ENCODE data around the gene DHH. TPM values are rescaled to one million over a fixed set of nuclear protein-coding genes. Genes with fewer than 3 reads are reported as not detected.

DHH gene
- total RNA-seq, 1 experiment from 2014 or later = 0.15 TPM

DNA sequence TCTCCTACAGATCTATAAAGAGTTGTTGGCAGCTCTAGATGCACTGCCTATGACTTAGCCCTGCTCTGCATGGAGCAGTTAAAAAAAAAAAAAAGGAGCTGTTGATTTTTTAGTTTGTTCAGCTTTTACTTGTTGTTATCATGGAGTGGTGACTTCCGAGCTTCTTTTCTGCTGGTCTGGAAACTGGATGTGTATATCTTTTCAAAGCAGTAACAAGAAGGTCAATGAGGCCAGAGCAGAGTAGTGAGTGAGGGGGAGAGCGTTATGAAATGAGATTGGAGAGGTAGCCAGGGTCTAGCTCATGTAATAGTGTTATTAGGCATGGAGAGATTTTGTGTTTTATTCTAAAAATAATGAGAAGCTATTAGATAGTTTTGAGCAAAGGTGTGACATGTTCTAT is 49.8 kb upstream of the DHH start (continued):
- TF ChIP-seq SMAD4 (CRISPR knock-in tag; IDR thresholded peaks at IDR 0.05) (no peak), JAZF1 (CRISPR knock-in tag; IDR thresholded peaks at IDR 0.05) (no peak), JUN (CRISPR knock-in tag; IDR thresholded peaks at IDR 0.05) (no peak)
- TF ChIP-seq, protein P1, sequence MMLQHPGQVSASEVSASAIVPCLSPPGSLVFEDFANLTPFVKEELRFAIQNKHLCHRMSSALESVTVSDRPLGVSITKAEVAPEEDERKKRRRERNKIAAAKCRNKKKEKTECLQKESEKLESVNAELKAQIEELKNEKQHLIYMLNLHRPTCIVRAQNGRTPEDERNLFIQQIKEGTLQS (CRISPR knock-in tag; conservative IDR thresholded peaks at IDR 0.05) = no peak

DNA sequence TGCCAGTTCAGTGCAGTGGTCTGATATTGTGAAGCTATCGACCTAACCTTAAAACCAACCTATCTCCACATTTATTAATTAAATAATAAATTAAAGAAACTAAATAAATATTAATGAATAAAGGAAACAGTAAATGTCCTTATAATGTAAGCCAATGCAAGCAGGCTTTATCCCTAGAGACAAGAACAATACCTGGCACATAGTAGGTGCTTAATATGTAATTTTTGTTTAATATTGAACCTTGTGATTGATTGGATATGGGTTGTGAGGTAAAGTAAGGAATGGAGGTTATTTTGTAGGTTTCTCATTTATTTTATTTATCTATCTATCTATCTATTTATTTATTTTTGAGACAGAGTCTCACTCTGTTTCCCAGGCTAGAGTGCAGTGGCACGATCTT is 44.4 kb upstream of the DHH start:
- no peak overlapping the region for H3K4me3 Mint-ChIP-seq
- ATAC-seq = no peak
- H3K36me3 Mint-ChIP-seq = no peaks in the 10 kb centered on the region
- ChIA-PET POLR2A (no interaction called here), CTCF (no interaction called here)
- H3K4me1 Mint-ChIP-seq = no peaks in the 10 kb centered on the region
- TF ChIP-seq, protein P2, sequence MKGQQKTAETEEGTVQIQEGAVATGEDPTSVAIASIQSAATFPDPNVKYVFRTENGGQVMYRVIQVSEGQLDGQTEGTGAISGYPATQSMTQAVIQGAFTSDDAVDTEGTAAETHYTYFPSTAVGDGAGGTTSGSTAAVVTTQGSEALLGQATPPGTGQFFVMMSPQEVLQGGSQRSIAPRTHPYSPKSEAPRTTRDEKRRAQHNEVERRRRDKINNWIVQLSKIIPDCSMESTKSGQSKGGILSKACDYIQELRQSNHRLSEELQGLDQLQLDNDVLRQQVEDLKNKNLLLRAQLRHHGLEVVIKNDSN (CRISPR knock-in tag; IDR thresholded peaks at IDR 0.05) = no peak
- no peak for TF ChIP-seq CREB1 (CRISPR knock-in tag; IDR thresholded peaks at IDR 0.05)
- TF ChIP-seq SMAD4 (CRISPR knock-in tag; IDR thresholded peaks at IDR 0.05) = no peak
- no peak for TF ChIP-seq NFE2L1 (CRISPR knock-in tag; IDR thresholded peaks at IDR 0.05)
- TF ChIP-seq, protein P3, sequence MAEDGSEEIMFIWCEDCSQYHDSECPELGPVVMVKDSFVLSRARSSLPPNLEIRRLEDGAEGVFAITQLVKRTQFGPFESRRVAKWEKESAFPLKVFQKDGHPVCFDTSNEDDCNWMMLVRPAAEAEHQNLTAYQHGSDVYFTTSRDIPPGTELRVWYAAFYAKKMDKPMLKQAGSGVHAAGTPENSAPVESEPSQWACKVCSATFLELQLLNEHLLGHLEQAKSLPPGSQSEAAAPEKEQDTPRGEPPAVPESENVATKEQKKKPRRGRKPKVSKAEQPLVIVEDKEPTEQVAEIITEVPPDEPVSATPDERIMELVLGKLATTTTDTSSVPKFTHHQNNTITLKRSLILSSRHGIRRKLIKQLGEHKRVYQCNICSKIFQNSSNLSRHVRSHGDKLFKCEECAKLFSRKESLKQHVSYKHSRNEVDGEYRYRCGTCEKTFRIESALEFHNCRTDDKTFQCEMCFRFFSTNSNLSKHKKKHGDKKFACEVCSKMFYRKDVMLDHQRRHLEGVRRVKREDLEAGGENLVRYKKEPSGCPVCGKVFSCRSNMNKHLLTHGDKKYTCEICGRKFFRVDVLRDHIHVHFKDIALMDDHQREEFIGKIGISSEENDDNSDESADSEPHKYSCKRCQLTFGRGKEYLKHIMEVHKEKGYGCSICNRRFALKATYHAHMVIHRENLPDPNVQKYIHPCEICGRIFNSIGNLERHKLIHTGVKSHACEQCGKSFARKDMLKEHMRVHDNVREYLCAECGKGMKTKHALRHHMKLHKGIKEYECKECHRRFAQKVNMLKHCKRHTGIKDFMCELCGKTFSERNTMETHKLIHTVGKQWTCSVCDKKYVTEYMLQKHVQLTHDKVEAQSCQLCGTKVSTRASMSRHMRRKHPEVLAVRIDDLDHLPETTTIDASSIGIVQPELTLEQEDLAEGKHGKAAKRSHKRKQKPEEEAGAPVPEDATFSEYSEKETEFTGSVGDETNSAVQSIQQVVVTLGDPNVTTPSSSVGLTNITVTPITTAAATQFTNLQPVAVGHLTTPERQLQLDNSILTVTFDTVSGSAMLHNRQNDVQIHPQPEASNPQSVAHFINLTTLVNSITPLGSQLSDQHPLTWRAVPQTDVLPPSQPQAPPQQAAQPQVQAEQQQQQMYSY (CRISPR knock-in tag; IDR thresholded peaks at IDR 0.05) = no peak
- TF ChIP-seq, protein P4, sequence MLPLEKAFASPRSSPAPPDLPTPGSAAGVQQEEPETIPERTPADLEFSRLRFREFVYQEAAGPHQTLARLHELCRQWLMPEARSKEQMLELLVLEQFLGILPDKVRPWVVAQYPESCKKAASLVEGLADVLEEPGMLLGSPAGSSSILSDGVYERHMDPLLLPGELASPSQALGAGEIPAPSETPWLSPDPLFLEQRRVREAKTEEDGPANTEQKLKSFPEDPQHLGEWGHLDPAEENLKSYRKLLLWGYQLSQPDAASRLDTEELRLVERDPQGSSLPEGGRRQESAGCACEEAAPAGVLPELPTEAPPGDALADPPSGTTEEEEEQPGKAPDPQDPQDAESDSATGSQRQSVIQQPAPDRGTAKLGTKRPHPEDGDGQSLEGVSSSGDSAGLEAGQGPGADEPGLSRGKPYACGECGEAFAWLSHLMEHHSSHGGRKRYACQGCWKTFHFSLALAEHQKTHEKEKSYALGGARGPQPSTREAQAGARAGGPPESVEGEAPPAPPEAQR (CRISPR knock-in tag; IDR thresholded peaks at IDR 0.05) = no peak
- TF ChIP-seq MYBL2 (CRISPR knock-in tag; IDR thresholded peaks at IDR 0.05) = no peak
- TF ChIP-seq TEAD1 (CRISPR knock-in tag; IDR thresholded peaks at IDR 0.05) = no peak
- TF ChIP-seq, protein P5, sequence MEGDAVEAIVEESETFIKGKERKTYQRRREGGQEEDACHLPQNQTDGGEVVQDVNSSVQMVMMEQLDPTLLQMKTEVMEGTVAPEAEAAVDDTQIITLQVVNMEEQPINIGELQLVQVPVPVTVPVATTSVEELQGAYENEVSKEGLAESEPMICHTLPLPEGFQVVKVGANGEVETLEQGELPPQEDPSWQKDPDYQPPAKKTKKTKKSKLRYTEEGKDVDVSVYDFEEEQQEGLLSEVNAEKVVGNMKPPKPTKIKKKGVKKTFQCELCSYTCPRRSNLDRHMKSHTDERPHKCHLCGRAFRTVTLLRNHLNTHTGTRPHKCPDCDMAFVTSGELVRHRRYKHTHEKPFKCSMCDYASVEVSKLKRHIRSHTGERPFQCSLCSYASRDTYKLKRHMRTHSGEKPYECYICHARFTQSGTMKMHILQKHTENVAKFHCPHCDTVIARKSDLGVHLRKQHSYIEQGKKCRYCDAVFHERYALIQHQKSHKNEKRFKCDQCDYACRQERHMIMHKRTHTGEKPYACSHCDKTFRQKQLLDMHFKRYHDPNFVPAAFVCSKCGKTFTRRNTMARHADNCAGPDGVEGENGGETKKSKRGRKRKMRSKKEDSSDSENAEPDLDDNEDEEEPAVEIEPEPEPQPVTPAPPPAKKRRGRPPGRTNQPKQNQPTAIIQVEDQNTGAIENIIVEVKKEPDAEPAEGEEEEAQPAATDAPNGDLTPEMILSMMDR (IDR thresholded peaks at IDR 0.05) = no peak
- no peaks in the 10 kb centered on the region for H3K9me3 Mint-ChIP-seq
- H3K27me3 Mint-ChIP-seq (ENCODE audit: low read depth) = no peaks in the 10 kb centered on the region; the same call in 1 of the 2 replicates
- no peak overlapping the region for H3K27ac Mint-ChIP-seq
- no peak for DNase-seq (ENCODE audit: low spot score)

DNA sequence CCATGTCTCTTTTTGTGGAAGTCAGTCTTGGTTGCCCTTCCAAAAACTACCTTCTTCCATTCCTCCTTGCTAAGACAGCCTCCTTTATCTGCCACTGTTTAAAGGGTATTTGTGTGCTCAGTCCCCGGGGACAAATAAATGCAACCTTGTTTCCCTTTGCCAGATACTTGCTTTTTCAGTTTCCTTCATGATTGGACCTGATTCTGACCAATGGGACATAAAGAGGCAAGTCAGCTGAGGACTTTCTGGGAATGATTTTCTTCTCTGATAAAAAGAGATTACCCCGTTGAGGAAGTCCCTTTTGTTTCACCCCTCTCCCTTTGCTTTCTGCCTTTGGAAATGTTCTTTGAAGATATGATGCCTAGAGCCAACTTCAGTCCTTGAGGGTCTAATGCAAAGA is 44.0 kb upstream of the DHH start:
- H3K4me1 Mint-ChIP-seq = no peaks in the 10 kb centered on the region
- H3K4me3 Mint-ChIP-seq = no peak overlapping the region
- POLR2A ChIA-PET = no interaction called here
- CTCF ChIA-PET = interaction anchor here (0.6 to 1.0 kb wide), 2 partner anchors 87 to 412 kb away, joined by 3 to 5 read pairs; no protein-coding TSS in a partner anchor
- H3K27ac Mint-ChIP-seq = no peak overlapping the region; the same call in 1 of the 2 replicates
- no peaks in the 10 kb centered on the region; the same call in 1 of the 2 replicates for H3K27me3 Mint-ChIP-seq (ENCODE audit: low read depth)
- ATAC-seq = no peak
- H3K9me3 Mint-ChIP-seq = no peaks in the 10 kb centered on the region
- H3K36me3 Mint-ChIP-seq = no peaks in the 10 kb centered on the region
- DNase-seq (ENCODE audit: low spot score) = no peak
- TF ChIP-seq, protein P6, sequence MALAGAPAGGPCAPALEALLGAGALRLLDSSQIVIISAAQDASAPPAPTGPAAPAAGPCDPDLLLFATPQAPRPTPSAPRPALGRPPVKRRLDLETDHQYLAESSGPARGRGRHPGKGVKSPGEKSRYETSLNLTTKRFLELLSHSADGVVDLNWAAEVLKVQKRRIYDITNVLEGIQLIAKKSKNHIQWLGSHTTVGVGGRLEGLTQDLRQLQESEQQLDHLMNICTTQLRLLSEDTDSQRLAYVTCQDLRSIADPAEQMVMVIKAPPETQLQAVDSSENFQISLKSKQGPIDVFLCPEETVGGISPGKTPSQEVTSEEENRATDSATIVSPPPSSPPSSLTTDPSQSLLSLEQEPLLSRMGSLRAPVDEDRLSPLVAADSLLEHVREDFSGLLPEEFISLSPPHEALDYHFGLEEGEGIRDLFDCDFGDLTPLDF (CRISPR knock-in tag; IDR thresholded peaks at IDR 0.05) = no peak
- TF ChIP-seq, protein P1 (CRISPR knock-in tag; conservative IDR thresholded peaks at IDR 0.05) = no peak
- TF ChIP-seq, protein P7, sequence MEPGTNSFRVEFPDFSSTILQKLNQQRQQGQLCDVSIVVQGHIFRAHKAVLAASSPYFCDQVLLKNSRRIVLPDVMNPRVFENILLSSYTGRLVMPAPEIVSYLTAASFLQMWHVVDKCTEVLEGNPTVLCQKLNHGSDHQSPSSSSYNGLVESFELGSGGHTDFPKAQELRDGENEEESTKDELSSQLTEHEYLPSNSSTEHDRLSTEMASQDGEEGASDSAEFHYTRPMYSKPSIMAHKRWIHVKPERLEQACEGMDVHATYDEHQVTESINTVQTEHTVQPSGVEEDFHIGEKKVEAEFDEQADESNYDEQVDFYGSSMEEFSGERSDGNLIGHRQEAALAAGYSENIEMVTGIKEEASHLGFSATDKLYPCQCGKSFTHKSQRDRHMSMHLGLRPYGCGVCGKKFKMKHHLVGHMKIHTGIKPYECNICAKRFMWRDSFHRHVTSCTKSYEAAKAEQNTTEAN (CRISPR knock-in tag; IDR thresholded peaks at IDR 0.05) = no peak
- TF ChIP-seq ZNF232 (CRISPR knock-in tag; IDR thresholded peaks at IDR 0.05) = no peak
- no peak for TF ChIP-seq NR3C1 (CRISPR knock-in tag; conservative IDR thresholded peaks at IDR 0.05; ENCODE audit: low read depth)
- TF ChIP-seq, protein P8, sequence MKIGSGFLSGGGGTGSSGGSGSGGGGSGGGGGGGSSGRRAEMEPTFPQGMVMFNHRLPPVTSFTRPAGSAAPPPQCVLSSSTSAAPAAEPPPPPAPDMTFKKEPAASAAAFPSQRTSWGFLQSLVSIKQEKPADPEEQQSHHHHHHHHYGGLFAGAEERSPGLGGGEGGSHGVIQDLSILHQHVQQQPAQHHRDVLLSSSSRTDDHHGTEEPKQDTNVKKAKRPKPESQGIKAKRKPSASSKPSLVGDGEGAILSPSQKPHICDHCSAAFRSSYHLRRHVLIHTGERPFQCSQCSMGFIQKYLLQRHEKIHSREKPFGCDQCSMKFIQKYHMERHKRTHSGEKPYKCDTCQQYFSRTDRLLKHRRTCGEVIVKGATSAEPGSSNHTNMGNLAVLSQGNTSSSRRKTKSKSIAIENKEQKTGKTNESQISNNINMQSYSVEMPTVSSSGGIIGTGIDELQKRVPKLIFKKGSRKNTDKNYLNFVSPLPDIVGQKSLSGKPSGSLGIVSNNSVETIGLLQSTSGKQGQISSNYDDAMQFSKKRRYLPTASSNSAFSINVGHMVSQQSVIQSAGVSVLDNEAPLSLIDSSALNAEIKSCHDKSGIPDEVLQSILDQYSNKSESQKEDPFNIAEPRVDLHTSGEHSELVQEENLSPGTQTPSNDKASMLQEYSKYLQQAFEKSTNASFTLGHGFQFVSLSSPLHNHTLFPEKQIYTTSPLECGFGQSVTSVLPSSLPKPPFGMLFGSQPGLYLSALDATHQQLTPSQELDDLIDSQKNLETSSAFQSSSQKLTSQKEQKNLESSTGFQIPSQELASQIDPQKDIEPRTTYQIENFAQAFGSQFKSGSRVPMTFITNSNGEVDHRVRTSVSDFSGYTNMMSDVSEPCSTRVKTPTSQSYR (CRISPR knock-in tag; IDR thresholded peaks at IDR 0.05) = no peak
- no peak for TF ChIP-seq ZNF671 (CRISPR knock-in tag; IDR thresholded peaks at IDR 0.05)
- no peak for TF ChIP-seq NFE2L1 (CRISPR knock-in tag; IDR thresholded peaks at IDR 0.05)
- TF ChIP-seq RORB (CRISPR knock-in tag; IDR thresholded peaks at IDR 0.05) = no peak
